ENCODE measurements around the gene BCO1.

BCO1 gene

DNA sequence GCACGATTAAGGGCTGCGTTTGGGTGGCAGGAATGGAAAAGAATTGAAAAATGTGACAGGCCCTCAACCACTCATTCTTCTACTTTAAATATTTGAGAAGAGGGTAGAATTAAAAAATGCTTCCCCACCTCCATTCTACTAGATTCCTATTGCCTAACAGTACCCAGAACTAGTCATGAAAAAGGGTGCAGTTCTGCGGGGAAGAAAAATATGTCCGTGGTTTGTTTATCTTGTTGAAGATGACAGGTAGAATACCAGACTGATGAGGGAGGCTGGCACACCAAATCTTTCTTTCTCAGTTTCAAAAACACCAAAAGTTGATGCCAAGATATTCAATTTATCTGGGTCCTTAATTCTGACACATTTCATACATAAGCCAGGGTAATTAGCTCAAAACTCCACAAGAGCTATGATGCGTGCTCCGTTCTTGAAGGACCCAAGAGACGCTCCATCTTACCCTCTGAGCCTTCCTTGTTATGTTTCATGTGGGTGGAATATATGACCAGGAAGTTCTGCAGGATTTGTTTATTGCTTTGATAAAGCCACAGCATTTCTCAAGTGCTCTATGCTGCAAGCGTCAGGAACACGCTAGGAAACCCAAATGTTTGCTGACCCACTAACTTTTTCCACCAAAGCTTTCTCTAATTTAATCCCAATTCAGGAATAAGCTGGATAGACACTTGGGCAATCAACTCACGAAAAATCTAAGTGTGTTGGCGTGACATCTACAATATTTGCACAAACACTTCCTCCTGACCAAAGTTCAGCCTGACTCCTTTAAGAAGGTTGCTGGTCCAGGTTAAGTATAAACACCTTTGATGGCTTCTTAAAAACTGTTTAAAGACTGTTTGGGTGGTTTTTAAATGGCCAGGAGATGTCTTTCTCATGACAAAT is 55.7 kb downstream of the BCO1 start:
- H3K27ac ChIP-seq (ENCODE audit: low read depth, low read length, severe bottlenecking) = no peak overlapping the region
- H3K36me3 ChIP-seq (ENCODE audit: control insufficient read depth, insufficient read depth, low read length) = no peaks in the 10 kb centered on the region
- H3K4me1 ChIP-seq (ENCODE audit: control insufficient read depth, insufficient read depth, low read length, poor library complexity, severe bottlenecking) = no peaks in the 10 kb centered on the region
- WGBS, 2 experiments (ENCODE audit: insufficient coverage in 2 of 2) = 82 to 95% methylated on average over 5 of the region's 11 CpGs
- no peak overlapping the region for H3K4me3 ChIP-seq (ENCODE audit: extremely low read depth, insufficient read depth, low read length, poor library complexity, severe bottlenecking)
- no peaks in the 10 kb centered on the region for H3K9me3 ChIP-seq (ENCODE audit: control insufficient read depth, low read length)

DNA sequence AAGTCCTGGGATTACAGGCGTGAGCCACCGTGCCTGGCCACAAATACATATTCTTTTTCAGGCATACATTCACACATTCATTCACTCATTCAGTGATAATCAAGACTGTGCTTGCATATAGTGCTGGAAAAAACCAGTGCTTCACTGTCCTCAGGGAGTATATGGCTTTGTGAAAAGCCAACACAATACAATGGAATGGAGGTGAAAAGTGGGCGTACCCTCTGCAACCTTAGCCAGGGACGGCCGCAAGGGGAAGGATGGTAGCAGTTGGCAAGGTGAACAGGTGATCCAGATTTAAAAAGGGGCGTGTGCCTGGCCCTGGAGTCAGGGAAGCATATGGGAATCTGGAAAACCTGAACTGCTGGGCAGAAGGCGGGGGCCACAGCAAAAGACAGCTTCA is 58.1 kb downstream of the BCO1 start:
- WGBS, 2 experiments (ENCODE audit: insufficient coverage in 2 of 2) = 65 to 70% methylated on average over 5 of the region's 7 CpGs

DNA sequence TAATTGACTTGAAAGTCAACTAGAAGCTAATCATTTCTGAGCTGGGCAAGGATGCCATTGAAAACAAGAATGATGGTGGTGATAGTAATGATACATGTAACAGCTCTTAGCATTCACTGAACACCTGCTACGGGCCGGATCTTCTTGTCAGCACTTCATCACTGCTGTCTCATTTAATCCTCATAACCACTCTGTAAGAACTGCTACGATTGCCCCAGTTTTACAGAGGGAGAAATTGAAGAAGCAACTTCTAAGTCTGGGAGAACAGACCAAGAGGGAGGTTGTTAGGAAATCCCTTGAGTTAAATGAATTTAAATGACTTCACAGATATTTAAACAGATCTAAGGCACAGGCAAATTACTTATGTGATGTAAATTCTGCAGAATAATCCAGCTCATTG is 69.3 kb downstream of the BCO1 start:
- Histone ChIP-seq H3K9me3 (ENCODE audit: control insufficient read depth, low read length) (no peaks in the 10 kb centered on the region), H3K36me3 (ENCODE audit: control insufficient read depth, insufficient read depth, low read length) (no peaks in the 10 kb centered on the region), H3K4me1 (ENCODE audit: control insufficient read depth, insufficient read depth, low read length, poor library complexity, severe bottlenecking) (no peaks in the 10 kb centered on the region), H3K4me3 (ENCODE audit: extremely low read depth, insufficient read depth, low read length, poor library complexity, severe bottlenecking) (no peak overlapping the region), H3K27ac (ENCODE audit: low read depth, low read length, severe bottlenecking) (no peak overlapping the region)
- WGBS, 2 experiments (ENCODE audit: insufficient coverage in 2 of 2) = no CpG with 5 or more reads among the region's 3 CpGs

More for the DNA sequence above, 58.1 kb downstream of the BCO1 start:
- Histone ChIP-seq H3K27ac (ENCODE audit: low read depth, low read length, severe bottlenecking) (no peak overlapping the region), H3K4me3 (ENCODE audit: extremely low read depth, insufficient read depth, low read length, poor library complexity, severe bottlenecking) (no peak overlapping the region), H3K36me3 (ENCODE audit: control insufficient read depth, insufficient read depth, low read length) (no peaks in the 10 kb centered on the region), H3K9me3 (ENCODE audit: control insufficient read depth, low read length) (no peaks in the 10 kb centered on the region), H3K4me1 (ENCODE audit: control insufficient read depth, insufficient read depth, low read length, poor library complexity, severe bottlenecking) (no peaks in the 10 kb centered on the region)

- Histone ChIP-seq H3K36me3 (ENCODE audit: control insufficient read depth, insufficient read depth, low read length) (no peaks in the 10 kb centered on the region), H3K9me3 (ENCODE audit: control insufficient read depth, low read length) (no peaks in the 10 kb centered on the region), H3K4me3 (ENCODE audit: extremely low read depth, insufficient read depth, low read length, poor library complexity, severe bottlenecking) (no peak overlapping the region), H3K4me1 (ENCODE audit: control insufficient read depth, insufficient read depth, low read length, poor library complexity, severe bottlenecking) (peaks cover 4% of the 10 kb centered on the region), H3K27ac (ENCODE audit: low read depth, low read length, severe bottlenecking) (no peak overlapping the region)
- 89 to 100% methylated on average over 1 to 3 of the region's 5 CpGs for WGBS, 2 experiments (ENCODE audit: insufficient coverage in 2 of 2)
Measured at GRCh38 chr16:81310045-81310644, 71.7 kb downstream of the BCO1 start.

DNA sequence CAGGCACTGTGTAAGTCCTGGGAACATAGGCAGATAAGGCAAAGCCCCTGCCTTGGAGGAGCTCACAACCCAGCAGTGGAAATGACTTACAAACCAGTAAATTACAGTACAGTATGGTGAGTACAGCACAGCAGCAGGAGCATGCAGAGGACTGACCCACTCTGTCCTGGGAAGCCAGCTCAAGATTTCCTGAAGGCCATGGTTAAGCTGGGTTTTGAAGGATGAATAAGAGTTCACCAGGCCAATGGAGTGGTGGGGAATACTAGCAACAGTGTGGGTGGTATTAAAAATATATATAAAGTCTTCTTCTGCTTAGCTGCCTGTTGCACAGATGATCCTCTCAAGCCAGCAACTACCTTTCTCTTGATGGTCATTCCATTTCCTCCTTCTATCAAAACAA is 73.3 kb downstream of the BCO1 start:
- H3K9me3 ChIP-seq (ENCODE audit: control insufficient read depth, low read length) = no peaks in the 10 kb centered on the region
- H3K36me3 ChIP-seq (ENCODE audit: control insufficient read depth, insufficient read depth, low read length) = no peaks in the 10 kb centered on the region
- H3K4me3 ChIP-seq (ENCODE audit: extremely low read depth, insufficient read depth, low read length, poor library complexity, severe bottlenecking) = no peak overlapping the region
- peaks cover 4% of the 10 kb centered on the region for H3K4me1 ChIP-seq (ENCODE audit: control insufficient read depth, insufficient read depth, low read length, poor library complexity, severe bottlenecking)
- H3K27ac ChIP-seq (ENCODE audit: low read depth, low read length, severe bottlenecking) = no peak overlapping the region

- 1 to 5% methylated on average over 15 to 16 of the region's 16 CpGs for WGBS, 2 experiments (ENCODE audit: insufficient coverage in 2 of 2)
- Histone ChIP-seq H3K27ac (ENCODE audit: low read depth, low read length, severe bottlenecking) (peak overlapping the region; percentile 75), H3K9me3 (ENCODE audit: control insufficient read depth, low read length) (no peaks in the 10 kb centered on the region), H3K36me3 (ENCODE audit: control insufficient read depth, insufficient read depth, low read length) (no peaks in the 10 kb centered on the region), H3K4me1 (ENCODE audit: control insufficient read depth, insufficient read depth, low read length, poor library complexity, severe bottlenecking) (peaks cover 9% of the 10 kb centered on the region), H3K4me3 (ENCODE audit: extremely low read depth, insufficient read depth, low read length, poor library complexity, severe bottlenecking) (peak overlapping the region; percentile 78)
Measured at GRCh38 chr16:81313701-81314602, 75.5 kb downstream of the BCO1 start.

GRCh38 chr16:81314603-81315270 is 76.2 kb downstream of the BCO1 start, which contains the start of gene GAN:
Gene GAN, plus strand, starts transcription at chr16:81314962. Its CDS starts 152 bp downstream, at chr16:81315114.
- WGBS, 2 experiments (ENCODE audit: insufficient coverage in 2 of 2) = 0 to 1% methylated on average over 58 to 67 of the region's 75 CpGs
- H3K4me1 ChIP-seq (ENCODE audit: control insufficient read depth, insufficient read depth, low read length, poor library complexity, severe bottlenecking) = peaks cover 16% of the 10 kb centered on the region
- H3K9me3 ChIP-seq (ENCODE audit: control insufficient read depth, low read length) = no peaks in the 10 kb centered on the region
- no peaks in the 10 kb centered on the region for H3K36me3 ChIP-seq (ENCODE audit: control insufficient read depth, insufficient read depth, low read length)
- peak within 1 kb of the TSS; percentile 75 for H3K27ac ChIP-seq (ENCODE audit: low read depth, low read length, severe bottlenecking)
- peak within 1 kb of the TSS; percentile 78 for H3K4me3 ChIP-seq (ENCODE audit: extremely low read depth, insufficient read depth, low read length, poor library complexity, severe bottlenecking)

GRCh38 chr16:81315271-81316175 is 77.0 kb downstream of the BCO1 start:
- Histone ChIP-seq H3K27ac (ENCODE audit: low read depth, low read length, severe bottlenecking) (peak overlapping the region; percentile 75), H3K36me3 (ENCODE audit: control insufficient read depth, insufficient read depth, low read length) (no peaks in the 10 kb centered on the region), H3K4me3 (ENCODE audit: extremely low read depth, insufficient read depth, low read length, poor library complexity, severe bottlenecking) (peak overlapping the region; percentile 78), H3K9me3 (ENCODE audit: control insufficient read depth, low read length) (no peaks in the 10 kb centered on the region), H3K4me1 (ENCODE audit: control insufficient read depth, insufficient read depth, low read length, poor library complexity, severe bottlenecking) (peaks cover 23% of the 10 kb centered on the region)
- 1% methylated on average over 55 to 85 of the region's 88 CpGs for WGBS, 2 experiments (ENCODE audit: insufficient coverage in 2 of 2)

DNA sequence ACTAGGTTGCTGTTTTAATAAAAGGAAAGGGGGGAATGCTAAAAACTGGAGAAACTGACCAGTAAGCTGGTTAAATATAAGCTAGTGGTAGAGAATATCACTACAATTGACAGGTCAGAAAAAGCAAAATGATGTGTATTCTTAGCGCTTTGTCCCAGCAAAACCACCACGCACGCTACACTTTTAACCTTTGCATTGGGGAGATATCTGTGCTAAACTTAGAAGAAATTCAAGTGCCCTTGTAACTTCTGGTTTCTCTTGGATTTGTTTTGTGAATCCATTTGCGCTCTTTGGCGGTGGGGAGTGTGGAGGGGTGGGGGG is 77.6 kb downstream of the BCO1 start:
- H3K9me3 ChIP-seq (ENCODE audit: control insufficient read depth, low read length) = no peaks in the 10 kb centered on the region
- H3K4me3 ChIP-seq (ENCODE audit: extremely low read depth, insufficient read depth, low read length, poor library complexity, severe bottlenecking) = peak overlapping the region; percentile 78
- H3K27ac ChIP-seq (ENCODE audit: low read depth, low read length, severe bottlenecking) = no peak overlapping the region
- H3K36me3 ChIP-seq (ENCODE audit: control insufficient read depth, insufficient read depth, low read length) = no peaks in the 10 kb centered on the region
- WGBS, 2 experiments (ENCODE audit: insufficient coverage in 2 of 2) = 75% methylated on average over 3 of the region's 5 CpGs; no CpG with 5 or more reads in 1 of the 2 experiments
- H3K4me1 ChIP-seq (ENCODE audit: control insufficient read depth, insufficient read depth, low read length, poor library complexity, severe bottlenecking) = peaks cover 23% of the 10 kb centered on the region

Measured in mesodermal cell (in vitro differentiated cells).